Colon (tissue), 2 donors: ENCODE measurements around the gene TBC1D14.

Experiments used
- FAIRE-seq: peaks from 2 replicates; lab custom pipeline; 2012; peaks lifted over from hg19 to GRCh38; lab: Jason Lieb, UNC
- donor health status: control.
- donor health status: control.

TBC1D14 gene

GRCh38 chr4:7044137-7044930 lies 134.7 kb downstream of the TBC1D14 start:
- no peak for FAIRE-seq

GRCh38 chr4:7045553-7045952 lies 135.9 kb downstream of the TBC1D14 start:
- no peak for FAIRE-seq

GRCh38 chr4:7045961-7046921 lies 136.6 kb downstream of the TBC1D14 start:
- no peak for FAIRE-seq

- FAIRE-seq = no peak
Measured at GRCh38 chr4:7046971-7047370, 137.3 kb downstream of the TBC1D14 start.

- FAIRE-seq = no peak
Measured at GRCh38 chr4:7048642-7049041, 139.0 kb downstream of the TBC1D14 start.

- no peak for FAIRE-seq
Measured at GRCh38 chr4:7049295-7049694, 139.7 kb downstream of the TBC1D14 start.

GRCh38 chr4:7049739-7050138 lies 140.1 kb downstream of the TBC1D14 start:
- FAIRE-seq = no peak

- FAIRE-seq = no peak
Measured at GRCh38 chr4:7050481-7051143, 141.0 kb downstream of the TBC1D14 start.

- no peak for FAIRE-seq
Measured at GRCh38 chr4:7051144-7051495, 141.5 kb downstream of the TBC1D14 start.

- no peak for FAIRE-seq
Measured at GRCh38 chr4:7051905-7052304, 142.3 kb downstream of the TBC1D14 start.

- no peak for FAIRE-seq
Measured at GRCh38 chr4:7052313-7052712, 142.7 kb downstream of the TBC1D14 start.

- FAIRE-seq = no peak
Measured at GRCh38 chr4:7052923-7053715, 143.5 kb downstream of the TBC1D14 start.

GRCh38 chr4:7054106-7054880 lies 144.7 kb downstream of the TBC1D14 start:
- FAIRE-seq = no peak

- FAIRE-seq = no peak
Measured at GRCh38 chr4:7055111-7055989, 145.7 kb downstream of the TBC1D14 start.

- FAIRE-seq = no peak
Measured at GRCh38 chr4:7055990-7056325, 146.3 kb downstream of the TBC1D14 start.

- FAIRE-seq = no peak
Measured at GRCh38 chr4:7058792-7059191, 149.2 kb downstream of the TBC1D14 start.

GRCh38 chr4:7059662-7060061 lies 150.0 kb downstream of the TBC1D14 start:
- no peak for FAIRE-seq

GRCh38 chr4:7060346-7061150 lies 150.9 kb downstream of the TBC1D14 start:
- FAIRE-seq = no peak

- FAIRE-seq = no peak
Measured at GRCh38 chr4:7061815-7062214, 152.2 kb downstream of the TBC1D14 start.
